ENCODE measurements around the gene CEP68.

The CEP68 gene

GRCh38 chr2:65059071-65059470, 2.9 kb downstream of the CEP68 start:
- FAIRE-seq = no peak

GRCh38 chr2:65061146-65061909, 5.1 kb downstream of the CEP68 start:
- no peak for FAIRE-seq

- no peak for FAIRE-seq
These were observed 5.7 kb downstream of the CEP68 start for GRCh38 chr2:65061910-65062339.

- no peak for FAIRE-seq
These were observed 6.9 kb downstream of the CEP68 start for GRCh38 chr2:65062843-65063825.

GRCh38 chr2:65064728-65065552, 8.7 kb downstream of the CEP68 start:
- FAIRE-seq = peak; percentile 80

GRCh38 chr2:65067806-65068553, 11.8 kb downstream of the CEP68 start:
- no peak for FAIRE-seq

- no peak for FAIRE-seq
These were observed 13.2 kb downstream of the CEP68 start for GRCh38 chr2:65069439-65069824.

GRCh38 chr2:65070172-65070830, 14.1 kb downstream of the CEP68 start:
- no peak for FAIRE-seq

- FAIRE-seq = no peak
These were observed 14.6 kb downstream of the CEP68 start for GRCh38 chr2:65070856-65071255.

- FAIRE-seq = no peak
These were observed 15.4 kb downstream of the CEP68 start for GRCh38 chr2:65071499-65072180.

- FAIRE-seq = no peak
These were observed 16.2 kb downstream of the CEP68 start for GRCh38 chr2:65072181-65072970.

GRCh38 chr2:65073879-65074565, 17.8 kb downstream of the CEP68 start:
- FAIRE-seq = no peak

- no peak for FAIRE-seq
These were observed 19.0 kb downstream of the CEP68 start for GRCh38 chr2:65075176-65075575.

GRCh38 chr2:65075605-65076344, 19.6 kb downstream of the CEP68 start:
- no peak for FAIRE-seq

- no peak for FAIRE-seq
These were observed 20.1 kb downstream of the CEP68 start for GRCh38 chr2:65076345-65076710.

GRCh38 chr2:65077898-65078297, 21.7 kb downstream of the CEP68 start:
- FAIRE-seq = no peak

GRCh38 chr2:65079017-65079416, 22.8 kb downstream of the CEP68 start:
- no peak for FAIRE-seq

- FAIRE-seq = no peak
These were observed 25.0 kb downstream of the CEP68 start for GRCh38 chr2:65081232-65081685.

GRCh38 chr2:65085148-65085547, 28.9 kb downstream of the CEP68 start:
- no peak for FAIRE-seq

Data from islet of Langerhans (tissue), 1 donor.